ENCODE measurements around the gene CCNF. TPM values are rescaled to one million over a fixed set of nuclear protein-coding genes. Genes with fewer than 3 reads are reported as not detected.

CCNF gene
- total and polyA plus RNA-seq, 2 of the 8 experiments (the other 6 are each of a cell fraction or from before 2014, with no cell fraction given) = 15.4 to 54.3 TPM

GRCh38 chr16:2432286-2432685 is 3.0 kb downstream of the CCNF start:
- ChIA-PET POLR2A (ENCODE audit: partially characterized antibody) (interaction anchor here (0.7 to 1.4 kb wide), 2 partner anchors 181 to 220 kb away, joined by 3 read pairs; partner anchors contain the start of gene ECI1), CTCF (ENCODE audit: partially characterized antibody) (interaction anchor here (0.5 kb wide), 1 partner anchor 89 kb away, joined by 3 read pairs; no protein-coding TSS in a partner anchor)
- no peak overlapping the region for H3K4me3 ChIP-seq (ENCODE audit: extremely low read depth in 1 of 4, insufficient read depth in 2 of 4, low read depth in 3 of 4, low read length in 4 of 4)
- H4K91ac ChIP-seq (replicated peaks; ENCODE audit: insufficient read length, low read length) = no peak overlapping the region
- H2BK5ac ChIP-seq (ENCODE audit: low read depth, low read length) = no peak overlapping the region
- peaks cover 12% of the 10 kb centered on the region; the same call in 1 of the 2 replicates for H3K23me2 ChIP-seq (ENCODE audit: low read depth, low read length)
- H4K8ac ChIP-seq (ENCODE audit: extremely low read depth, insufficient read depth, low read length) = no peak overlapping the region
- no peak overlapping the region for H3K4ac ChIP-seq (replicated peaks; ENCODE audit: insufficient read length, low read depth, low read length)
- peaks cover 11 to 17% of the 10 kb centered on the region in 2 experiments for H4K20me1 ChIP-seq (replicated peaks in 1 of 2; ENCODE audit: control insufficient read depth in 1 of 2, insufficient read depth in 2 of 2, low read length in 2 of 2)
- TF ChIP-seq BACH1 (IDR thresholded peaks at IDR 0.05; ENCODE audit: low read length) (no peak), E2F6 (IDR thresholded peaks at IDR 0.05) (no peak), RFX5 (IDR thresholded peaks at IDR 0.05; ENCODE audit: borderline replicate concordance, low read depth, low read length) (no peak), ASH2L (IDR thresholded peaks at IDR 0.05; ENCODE audit: low read length) (no peak), GABPA (IDR thresholded peaks at IDR 0.05; ENCODE audit: borderline replicate concordance, insufficient read depth, low read length) (no peak), JUN (IDR thresholded peaks at IDR 0.05; ENCODE audit: low read depth, low read length) (no peak), HDAC6 (IDR thresholded peaks at IDR 0.05; ENCODE audit: low read depth, low read length) (no peak)
- H2BK15ac ChIP-seq (ENCODE audit: low read length) = no peak overlapping the region
- H2BK12ac ChIP-seq (ENCODE audit: low read depth, low read length) = no peak overlapping the region
- H3K36me3 ChIP-seq (ENCODE audit: control insufficient read depth in 2 of 4, insufficient read depth in 4 of 4, low read length in 3 of 4) = peaks cover 25 to 44% (median 37%) of the 10 kb centered on the region in 4 experiments
- FAIRE-seq (no peak), DNase-seq (ENCODE audit: low read depth in 1 of 2, low spot score in 2 of 2) (no peak)
- H3K14ac ChIP-seq (ENCODE audit: insufficient read length) = no peak overlapping the region
- H3K18ac ChIP-seq (ENCODE audit: extremely low read depth, low read length) = no peak overlapping the region
- no peak overlapping the region for H3K56ac ChIP-seq (replicated peaks; ENCODE audit: insufficient read length, low read depth, low read length)
- no peak overlapping the region for H3K4me2 ChIP-seq (ENCODE audit: insufficient read depth in 1 of 2, low read depth in 2 of 2, low read length in 2 of 2)
- no peak overlapping the region for H3K23ac ChIP-seq (ENCODE audit: insufficient read length)
- H3K9ac ChIP-seq (replicated peaks in 1 of 4; ENCODE audit: extremely low read depth in 1 of 4, low read depth in 3 of 4, low read length in 3 of 4) = no peak overlapping the region
- no peak overlapping the region for H2AFZ ChIP-seq (ENCODE audit: low read length)
- no peaks in the 10 kb centered on the region for H3K9me3 ChIP-seq (ENCODE audit: insufficient read depth in 2 of 2, low read depth in 1 of 2, low read length in 1 of 2)
- no peak overlapping the region for H2BK20ac ChIP-seq (ENCODE audit: low read length)
- peaks cover 0 to 13% (median 6%) of the 10 kb centered on the region in 4 experiments; a peak in 5 of 7 replicates for H3K4me1 ChIP-seq (replicated peaks in 1 of 4; ENCODE audit: control insufficient read depth in 3 of 4, insufficient read depth in 4 of 4, low read length in 3 of 4)
- no peak overlapping the region for H2BK120ac ChIP-seq (replicated peaks; ENCODE audit: low read depth, low read length)
- peaks cover 0 to 9% (median 2%) of the 10 kb centered on the region in 4 experiments; a peak in 2 of 7 replicates for H3K27me3 ChIP-seq (replicated peaks in 1 of 4; ENCODE audit: control insufficient read depth in 3 of 4, extremely low read depth in 1 of 4, insufficient read depth in 3 of 4, low read length in 3 of 4)
- no peak overlapping the region for H3K27ac ChIP-seq (ENCODE audit: low read depth, low read length)
- WGBS, 2 experiments (ENCODE audit: extremely low coverage in 1 of 2, insufficient coverage in 1 of 2, insufficient read length in 1 of 2, insufficient replicate concordance in 2 of 2, low coverage in 1 of 2, low lambda C conversion rate in 2 of 2, missing lambda C conversion rate in 1 of 2) = 93% methylated on average over 6 of the region's 6 CpGs; no CpG with 5 or more reads in 1 of the 2 experiments
- H3K79me1 ChIP-seq (ENCODE audit: low read depth, low read length) = 0 out of 2 replicates have a peak, but pooled peaks cover 6% of the 10 kb centered on the region
- H3K79me2 ChIP-seq (ENCODE audit: control insufficient read depth in 1 of 2, insufficient read depth in 2 of 2, low read length in 2 of 2) = peaks cover 0 to 15% of the 10 kb centered on the region in 2 experiments; a peak in 2 of 4 replicates
- H4K5ac ChIP-seq (ENCODE audit: insufficient read length, low read depth, low read length) = no peak overlapping the region
- no peak overlapping the region for H2AK5ac ChIP-seq (ENCODE audit: low read depth, low read length)
